Bronchial epithelial cell (primary cell): Measurements from ENCODE around the gene RNF145. TPM values are rescaled to one million over a fixed set of nuclear protein-coding genes. Genes with fewer than 3 reads are reported as not detected.
"Not testable (repeated sequence)": the region's sequence is repeated elsewhere in the genome, so short reads cannot be mapped to it uniquely, and the experiment has no call there.

Experiments used
- DNase-seq: peaks from one replicate; pipeline ENCODE4 v3.0.0-alpha.2; 2010; ENCODE audit warnings: low read depth
- FAIRE-seq: peaks from 2 replicates; lab custom pipeline; 2011; peaks lifted over from hg19 to GRCh38; lab: Jason Lieb, UNC
- H3K27me3 ChIP-seq: 2 replicates; pipeline ENCODE4 v1.5.1; 2011; ENCODE audit warnings: low read length; ENCODE audit not compliant: control insufficient read depth, insufficient read depth
- H3K36me3 ChIP-seq: 2 replicates; pipeline ENCODE4 v1.5.1; 2011; ENCODE audit warnings: low read length; ENCODE audit not compliant: control insufficient read depth, insufficient read depth
- H3K4me3 ChIP-seq: 2 replicates; pipeline ENCODE4 v1.5.1; 2011; ENCODE audit warnings: mild to moderate bottlenecking, low read depth, low read length, control low read depth
- CTCF ChIP-seq: IDR thresholded peaks from 2 replicates; pipeline ENCODE4 v1.5.1; 2011; ENCODE audit warnings: mild to moderate bottlenecking, moderate library complexity, low read length, control low read depth, inconsistent platforms; ENCODE audit not compliant: insufficient read depth, severe bottlenecking
- total RNA-seq: library from RNA; depleted of rRNA; stranded (reverse); fragments of >200 nt; gene quantifications from 2 replicates; pipeline ENCODE4 v1.2.1, GENCODE V29; 2014

Gene RNF145
- total RNA-seq, 1 donor from 2014 or later: 84.2 TPM

GRCh38 chr5:159163027-159163700 is 46.2 kb downstream of the RNF145 start:
- H3K4me3 ChIP-seq: no peak overlapping the region
- no peak for FAIRE-seq
- DNase-seq: peak; percentile 96
- TF ChIP-seq CTCF: no peak
- H3K36me3 ChIP-seq: peaks cover 13% of the 10 kb centered on the region
- no peaks in the 10 kb centered on the region for H3K27me3 ChIP-seq

- H3K4me3 ChIP-seq: no peak overlapping the region
- DNase-seq (peak; percentile 45), FAIRE-seq (no peak)
- TF ChIP-seq CTCF: no peak
- H3K36me3 ChIP-seq: peaks cover 13% of the 10 kb centered on the region
- no peaks in the 10 kb centered on the region for H3K27me3 ChIP-seq
Measured at GRCh38 chr5:159161361-159162214, 47.8 kb downstream of the RNF145 start.

DNA sequence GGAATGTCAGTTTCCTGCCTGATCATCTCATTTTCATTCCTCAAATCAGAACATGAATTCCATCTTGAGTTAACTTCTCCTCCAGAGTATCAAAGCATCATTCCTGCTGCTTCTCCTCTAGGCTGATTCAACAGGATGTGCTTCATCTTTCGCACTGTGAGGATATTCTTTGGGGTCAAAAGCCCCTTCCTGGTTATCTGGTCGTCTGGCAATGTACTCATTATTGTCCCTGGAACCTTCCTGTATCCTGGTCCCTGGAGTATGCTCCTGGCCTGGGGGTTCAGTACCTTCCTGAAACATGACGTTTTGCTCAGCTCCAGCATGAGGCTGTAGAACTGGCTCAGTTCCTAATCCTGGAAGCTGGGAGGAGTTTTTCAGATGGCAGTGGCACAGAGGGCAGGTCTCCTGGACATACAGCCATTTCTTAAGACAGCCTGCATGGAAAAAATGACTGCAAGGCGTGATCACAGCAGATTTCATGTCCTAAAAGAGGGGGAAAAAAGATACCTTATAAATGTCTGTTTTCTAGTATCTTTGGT is 50.7 kb downstream of the RNF145 start:
- FAIRE-seq, H3K27me3 ChIP-seq, H3K4me3 ChIP-seq, DNase-seq: not testable (repeated sequence)
- peaks cover 15% of the 10 kb centered on the region for H3K36me3 ChIP-seq

GRCh38 chr5:159157552-159157951 is 51.8 kb downstream of the RNF145 start:
- TF ChIP-seq CTCF: no peak
- no peak for FAIRE-seq
- peaks cover 13% of the 10 kb centered on the region for H3K36me3 ChIP-seq
- no peaks in the 10 kb centered on the region for H3K27me3 ChIP-seq
- DNase-seq: no peak
- no peak overlapping the region for H3K4me3 ChIP-seq

DNA sequence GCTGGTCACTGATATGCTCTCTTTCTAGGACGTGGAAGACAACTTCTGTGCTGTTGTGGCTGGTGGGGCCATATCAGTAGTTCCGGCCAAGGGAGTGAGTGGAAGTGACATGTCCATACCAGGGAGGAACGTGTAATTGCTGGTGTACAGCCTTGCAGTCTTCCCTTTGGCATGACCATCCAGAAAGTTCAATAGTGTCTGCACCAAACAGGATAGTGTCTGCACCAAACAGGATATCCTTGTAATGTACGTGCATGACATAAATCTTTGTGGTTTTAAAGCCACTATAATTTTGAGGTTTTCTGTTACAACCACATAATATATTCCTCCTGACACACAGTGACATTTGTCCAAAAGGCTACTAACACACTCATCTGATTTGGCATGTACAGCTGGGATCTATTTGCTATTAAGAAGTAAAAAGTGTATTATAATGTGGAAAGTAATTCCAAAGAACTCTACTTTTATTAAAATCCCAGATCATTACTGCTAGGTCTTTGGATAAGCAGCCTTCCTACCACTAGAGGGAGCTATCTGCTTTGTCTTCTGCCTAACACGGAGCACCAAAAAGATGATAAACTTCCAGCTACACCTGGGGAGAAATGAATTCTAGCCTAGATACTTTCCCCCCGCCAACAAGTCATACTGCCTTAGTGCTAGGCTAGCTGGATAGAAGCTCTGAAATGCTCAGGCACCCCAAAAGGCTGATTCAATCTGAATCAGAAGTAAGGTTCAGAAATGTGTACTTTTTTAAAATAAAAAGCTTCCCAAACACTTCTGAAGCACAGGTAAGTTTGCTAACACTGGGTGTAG is 52.7 kb downstream of the RNF145 start:
- H3K27me3 ChIP-seq: no peaks in the 10 kb centered on the region
- TF ChIP-seq CTCF: peak; percentile 71
- DNase-seq (peak; percentile 79), FAIRE-seq (no peak)
- H3K4me3 ChIP-seq: no peak overlapping the region
- H3K36me3 ChIP-seq: peaks cover 12% of the 10 kb centered on the region
